GM10266 (cell line): ENCODE data around the gene CDKN2A.

ENCODE experiments used
- DNase-seq: peaks from one replicate; pipeline ENCODE4 v3.0.0; 2012; ENCODE audit errors: extremely low spot score
- TF ChIP-seq, protein P1 (sequence below): IDR thresholded peaks from 2 replicates; pipeline ENCODE4 v1.5.1; 2012; ENCODE audit warnings: mild to moderate bottlenecking, low read depth; ENCODE audit not compliant: control insufficient read depth, insufficient read depth; ENCODE audit errors: missing control alignments

Gene CDKN2A

DNA sequence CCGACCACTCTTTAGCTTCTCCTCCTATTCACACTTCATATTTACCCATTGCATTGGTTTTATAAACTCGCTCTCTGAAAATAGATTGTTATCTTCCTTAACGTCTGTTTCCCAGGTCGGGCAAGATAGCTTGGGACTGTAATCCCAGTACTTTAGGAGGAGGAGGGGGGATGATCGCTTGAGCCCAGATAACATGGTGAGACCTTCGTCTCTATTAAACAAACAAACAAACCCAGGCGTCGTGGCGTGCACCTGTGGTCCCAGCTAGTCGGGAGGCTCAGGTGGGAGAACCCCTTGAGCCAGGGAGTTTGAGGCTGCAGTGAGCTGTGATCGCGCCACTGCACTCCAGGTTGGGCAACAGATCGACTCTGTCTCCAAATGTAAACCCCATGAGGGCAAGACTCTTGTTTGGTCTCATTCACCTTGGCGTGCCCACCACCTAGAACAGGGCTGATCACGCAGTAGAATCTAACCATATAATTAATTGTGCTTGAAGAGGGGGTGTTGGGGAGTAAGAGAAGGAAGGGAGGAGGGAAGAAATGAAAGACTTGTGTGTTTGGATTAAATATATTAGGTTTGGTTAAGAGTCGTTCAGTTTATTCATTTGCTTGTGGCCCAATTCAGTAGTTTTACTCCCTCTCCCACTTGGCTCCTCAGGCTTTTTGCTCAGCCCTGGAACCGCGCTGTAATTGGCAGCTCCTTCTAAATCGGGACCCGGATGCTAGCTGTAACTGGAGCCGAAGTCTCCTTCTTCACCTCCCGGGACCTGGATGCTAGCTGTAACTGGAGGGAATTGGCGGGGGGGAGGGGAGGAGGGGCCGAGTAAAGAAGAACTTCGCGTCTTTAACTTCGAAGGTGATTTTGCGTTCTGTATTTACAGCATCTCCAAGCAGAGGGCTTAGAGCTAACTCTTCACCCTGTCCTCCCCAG, 24.9 kb downstream of the CDKN2A start:
- DNase-seq = no peak
- TF ChIP-seq, protein P1, sequence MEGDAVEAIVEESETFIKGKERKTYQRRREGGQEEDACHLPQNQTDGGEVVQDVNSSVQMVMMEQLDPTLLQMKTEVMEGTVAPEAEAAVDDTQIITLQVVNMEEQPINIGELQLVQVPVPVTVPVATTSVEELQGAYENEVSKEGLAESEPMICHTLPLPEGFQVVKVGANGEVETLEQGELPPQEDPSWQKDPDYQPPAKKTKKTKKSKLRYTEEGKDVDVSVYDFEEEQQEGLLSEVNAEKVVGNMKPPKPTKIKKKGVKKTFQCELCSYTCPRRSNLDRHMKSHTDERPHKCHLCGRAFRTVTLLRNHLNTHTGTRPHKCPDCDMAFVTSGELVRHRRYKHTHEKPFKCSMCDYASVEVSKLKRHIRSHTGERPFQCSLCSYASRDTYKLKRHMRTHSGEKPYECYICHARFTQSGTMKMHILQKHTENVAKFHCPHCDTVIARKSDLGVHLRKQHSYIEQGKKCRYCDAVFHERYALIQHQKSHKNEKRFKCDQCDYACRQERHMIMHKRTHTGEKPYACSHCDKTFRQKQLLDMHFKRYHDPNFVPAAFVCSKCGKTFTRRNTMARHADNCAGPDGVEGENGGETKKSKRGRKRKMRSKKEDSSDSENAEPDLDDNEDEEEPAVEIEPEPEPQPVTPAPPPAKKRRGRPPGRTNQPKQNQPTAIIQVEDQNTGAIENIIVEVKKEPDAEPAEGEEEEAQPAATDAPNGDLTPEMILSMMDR = no peak

DNA sequence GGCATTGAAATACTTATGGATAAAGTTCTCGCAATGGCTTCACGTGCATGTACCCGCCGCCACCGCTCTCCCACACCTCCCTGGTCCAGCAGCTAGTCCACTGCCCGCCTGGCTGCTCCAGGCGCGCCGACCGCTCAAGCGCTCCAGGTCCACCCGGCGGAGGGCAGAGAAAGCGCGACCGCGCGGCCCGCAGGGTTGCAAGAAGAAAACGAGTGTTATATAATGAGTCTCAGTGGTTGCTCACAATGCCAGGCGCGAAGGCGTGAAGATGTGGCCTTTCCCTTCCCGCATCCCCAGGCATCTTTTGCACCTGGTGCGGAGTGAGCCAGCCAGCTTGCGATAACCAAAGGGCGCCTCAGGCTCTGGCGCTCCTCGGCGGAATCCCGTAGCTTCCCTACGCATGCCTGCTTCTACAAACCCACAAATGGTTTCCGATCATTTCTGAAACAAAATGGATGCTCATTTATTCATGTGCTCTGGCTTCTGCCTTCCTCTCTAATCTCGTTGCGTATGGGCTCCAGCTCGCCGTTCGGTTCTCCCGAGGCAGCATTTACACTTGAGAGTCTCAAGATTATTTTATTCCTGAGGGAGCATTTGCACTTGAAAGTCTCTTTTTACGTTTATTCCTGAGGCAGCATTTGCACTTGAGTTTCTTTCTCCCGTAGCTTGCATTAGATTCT, 25.7 kb downstream of the CDKN2A start:
- no peak for DNase-seq

GRCh38 chr9:21967702-21968101, 26.5 kb downstream of the CDKN2A start:
- no peak for DNase-seq
- TF ChIP-seq, protein P1 = no peak

More for the DNA sequence above, 25.7 kb downstream of the CDKN2A start:
- TF ChIP-seq, protein P1 = no peak

DNA sequence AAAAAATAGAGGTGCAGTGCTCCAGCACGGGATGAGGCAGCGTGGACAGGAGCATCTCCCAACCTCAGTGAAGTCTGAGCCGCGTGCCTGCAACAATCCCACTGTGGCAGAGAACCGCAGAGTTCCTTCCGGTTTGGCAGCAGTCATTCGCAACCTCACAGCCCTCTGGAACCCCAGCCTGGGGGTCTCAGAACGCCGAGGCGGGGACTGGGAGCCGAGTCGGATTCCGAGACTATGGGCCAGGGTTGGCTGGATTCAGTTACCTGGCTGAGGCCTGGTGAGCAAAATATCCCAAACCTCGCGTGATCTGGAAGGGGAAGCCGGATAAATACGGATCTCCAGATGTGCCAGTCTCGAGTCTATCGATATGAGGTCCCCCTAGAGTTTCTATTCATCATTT, 27.0 kb downstream of the CDKN2A start:
- TF ChIP-seq, protein P1 = no peak
- DNase-seq = no peak

- no peak for DNase-seq
- TF ChIP-seq, protein P1 = no peak
These were observed 27.9 kb downstream of the CDKN2A start for GRCh38 chr9:21966140-21966851.

DNA sequence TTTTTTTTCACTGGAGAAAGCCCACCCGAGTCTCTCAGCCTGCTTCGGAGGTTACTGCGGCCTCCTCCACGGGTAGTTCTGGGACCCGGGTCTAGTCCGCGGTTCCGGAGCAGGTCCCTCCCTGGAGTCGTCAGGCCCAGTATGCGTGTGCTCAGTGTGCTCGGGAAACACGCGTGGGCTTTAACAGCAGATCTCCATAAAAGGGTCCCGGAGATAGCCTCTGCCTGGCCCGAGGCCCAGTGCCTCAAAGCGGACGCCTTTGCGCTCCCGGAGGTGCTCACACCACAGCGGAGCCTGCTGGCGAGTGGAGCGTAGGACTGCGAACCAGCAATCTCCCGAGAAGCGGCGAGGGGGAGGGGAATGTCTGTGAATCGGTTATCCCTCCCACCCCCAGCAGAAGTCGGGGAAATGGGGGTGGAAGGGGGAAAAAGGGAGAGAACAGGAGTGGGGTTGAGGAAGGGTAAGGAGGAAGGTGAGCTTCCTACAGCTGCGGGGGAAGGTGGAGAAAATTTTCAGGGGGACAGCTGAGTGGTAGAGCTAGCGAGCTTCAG, 28.7 kb downstream of the CDKN2A start:
- TF ChIP-seq, protein P1 = peak; percentile 60
- peak; percentile 84 for DNase-seq
